GM19023 (cell line): ENCODE data around the gene NINJ1.
A peak's percentile ranks its signal among the peaks of the same experiment; 100 is the strongest.
"Not testable (repeated sequence)": the region's sequence is repeated elsewhere in the genome, so short reads cannot be mapped to it uniquely, and the experiment has no call there.

Experiments
- ATAC-seq: cut with Tn5 transposase; IDR thresholded peaks from one replicate; pipeline ENCODE4 v1.9.1; 2021; ENCODE audit warnings: mild to moderate bottlenecking, moderate library complexity; ENCODE audit not compliant: unreplicated experiment

The NINJ1 gene

DNA sequence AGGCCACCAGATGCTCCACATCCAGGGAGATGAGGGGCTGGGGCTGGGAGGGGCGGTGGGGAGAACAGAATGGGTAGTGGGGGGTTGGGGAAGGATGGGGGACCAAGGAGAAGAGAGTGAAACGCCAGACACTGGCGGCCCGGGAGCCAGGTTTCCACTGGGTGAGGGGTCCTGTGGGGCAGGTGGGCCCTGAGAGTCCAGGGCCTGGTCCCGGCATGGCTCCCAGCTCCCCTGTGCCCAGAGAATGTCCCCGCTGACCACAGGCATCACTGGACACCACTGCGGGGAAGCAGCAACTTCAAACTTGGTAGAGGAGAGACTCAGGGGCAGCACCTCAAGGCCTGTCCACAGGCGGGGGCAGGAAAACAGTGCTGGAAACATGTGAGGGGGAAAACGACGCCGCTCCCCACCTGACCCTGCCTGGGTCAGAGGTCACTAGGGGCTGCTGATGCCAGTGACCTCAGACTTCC lies 13.2 kb downstream of the NINJ1 start:
- no peak for ATAC-seq

DNA sequence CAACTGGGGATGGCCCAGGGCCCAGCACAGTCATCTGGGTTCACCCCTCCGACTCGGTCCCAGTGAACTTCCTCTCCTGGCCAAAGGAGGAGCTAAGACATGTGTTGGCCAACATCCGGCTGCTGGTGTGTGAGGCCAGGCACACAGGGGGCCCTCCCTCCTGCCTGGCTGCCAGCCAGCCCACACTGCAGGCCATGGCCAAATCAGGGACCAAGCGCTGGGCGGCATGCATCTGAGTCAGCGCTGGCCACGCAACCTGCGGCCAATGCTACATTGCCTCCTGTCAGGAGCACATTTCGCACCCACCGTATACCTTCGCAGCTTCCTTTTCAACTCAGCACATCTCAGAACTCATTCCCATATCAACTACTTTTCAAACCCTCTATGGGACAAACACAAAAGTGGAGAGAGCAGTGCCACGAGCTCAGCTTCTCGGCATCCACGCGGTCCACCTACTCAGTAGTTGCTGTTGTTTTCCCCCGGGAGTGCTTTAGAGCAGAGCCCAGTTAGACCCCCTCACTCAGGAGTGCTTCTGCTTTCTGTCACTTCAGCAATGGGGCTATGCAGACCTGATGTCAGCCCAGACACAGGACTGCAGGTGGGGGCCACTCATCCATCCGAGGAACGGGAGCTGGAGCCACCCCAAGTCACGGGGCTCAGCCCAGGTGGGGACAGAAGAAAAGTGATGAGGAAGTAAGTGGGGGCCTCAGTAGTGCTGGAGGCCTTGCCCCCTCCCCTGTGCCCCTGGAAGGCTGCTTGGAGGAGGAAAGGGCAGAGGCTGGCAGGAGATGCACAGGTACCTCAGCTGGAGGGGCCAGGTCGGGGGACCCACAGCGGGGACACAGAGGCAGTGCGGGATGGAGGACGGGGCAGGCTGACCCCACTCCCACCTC lies 13.9 kb downstream of the NINJ1 start:
- peak; percentile 95 for ATAC-seq

DNA sequence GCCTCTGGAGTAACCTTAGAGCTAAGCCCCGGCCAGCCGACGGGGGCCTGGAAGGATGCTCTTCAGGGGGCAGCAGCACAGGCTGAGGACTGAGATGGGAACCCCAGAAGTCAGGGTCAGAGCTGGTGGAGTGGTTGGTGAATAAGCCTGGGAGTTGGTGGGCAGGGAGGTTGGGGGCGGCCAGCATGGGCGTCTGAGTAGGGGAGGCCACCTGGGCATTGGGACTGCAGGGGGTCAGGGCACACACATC lies 14.4 kb downstream of the NINJ1 start:
- ATAC-seq: no peak

DNA sequence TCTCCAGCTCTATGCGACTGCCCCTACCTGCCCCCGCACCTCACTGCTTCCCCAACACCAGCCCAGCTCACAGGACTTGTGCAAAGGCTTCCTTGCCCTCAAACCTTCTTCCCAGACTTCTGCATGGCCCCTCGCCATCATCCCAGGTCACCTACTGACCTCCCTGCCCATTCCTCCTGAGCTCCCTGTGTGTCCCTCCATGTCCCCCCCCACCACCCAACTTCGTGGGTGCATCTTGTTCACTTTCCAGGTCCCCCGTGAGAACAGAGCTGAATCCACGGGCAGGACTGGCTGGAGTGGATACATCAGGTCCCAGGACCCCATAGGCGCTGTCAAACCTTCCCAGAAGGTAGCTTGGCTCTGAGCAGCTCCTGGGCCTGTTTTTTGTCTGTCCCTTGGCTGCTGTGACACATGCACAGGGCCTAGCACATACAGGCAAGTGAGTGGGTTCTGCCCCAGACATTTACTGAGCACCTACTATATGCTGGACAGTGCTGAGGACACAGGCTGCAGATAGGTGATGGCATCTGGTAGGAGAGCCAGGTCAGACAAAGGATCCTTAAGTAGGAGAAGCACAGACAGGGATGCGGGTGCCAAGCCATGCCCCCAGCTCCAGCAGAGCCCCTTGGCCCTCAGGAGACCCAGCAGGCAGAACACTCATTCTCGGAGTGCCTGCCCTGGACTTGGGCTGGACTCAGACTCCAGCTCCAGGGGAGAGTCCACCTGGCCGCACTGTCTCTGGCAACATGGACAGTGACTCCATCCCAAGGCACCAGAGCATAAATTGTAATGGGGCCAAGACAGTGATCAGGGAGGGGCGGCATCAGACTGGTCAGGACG lies 15.0 kb downstream of the NINJ1 start:
- no peak for ATAC-seq

DNA sequence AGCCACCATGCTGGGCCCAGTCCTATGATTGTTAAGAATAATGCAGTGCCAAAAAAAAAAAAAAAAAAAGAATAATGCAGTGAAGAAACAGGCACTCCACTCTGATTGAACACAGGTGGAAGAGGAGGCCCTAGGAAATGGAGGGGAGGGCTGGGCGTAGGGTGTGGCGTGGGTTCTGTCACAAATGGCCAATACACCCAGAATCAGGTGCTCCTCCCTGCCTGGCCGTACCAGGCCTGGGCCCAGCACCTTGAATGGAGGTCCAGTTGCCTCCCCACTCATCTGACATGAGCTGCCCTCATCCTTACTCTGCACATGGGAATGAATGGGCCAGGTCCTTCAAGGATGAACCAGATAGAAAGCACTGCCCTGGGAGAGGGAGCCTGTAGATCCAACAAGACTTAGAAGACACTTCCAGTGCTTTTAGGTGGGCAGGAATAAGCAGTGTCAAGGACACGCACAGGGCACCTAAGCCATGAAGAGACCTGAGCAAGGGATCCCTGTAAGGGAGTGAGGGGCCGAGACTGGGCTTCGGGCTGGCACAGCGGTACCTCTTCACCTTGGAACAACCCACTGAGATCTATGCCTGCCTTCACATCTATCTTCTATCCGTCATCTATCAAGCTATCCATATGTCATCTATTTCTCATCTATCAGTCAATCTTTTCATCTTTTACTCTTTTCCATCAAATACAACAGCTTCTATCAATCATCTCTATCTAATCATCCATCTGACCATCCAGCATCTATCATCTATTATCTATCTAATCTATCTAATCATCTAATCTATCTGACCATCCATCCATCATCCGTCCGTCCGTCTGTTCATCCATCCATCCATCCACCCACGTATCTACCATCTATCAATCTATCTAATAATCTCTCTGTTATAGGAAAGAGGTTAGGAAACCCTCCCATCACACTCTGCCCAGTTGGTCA lies 15.9 kb downstream of the NINJ1 start:
- no peak for ATAC-seq

DNA sequence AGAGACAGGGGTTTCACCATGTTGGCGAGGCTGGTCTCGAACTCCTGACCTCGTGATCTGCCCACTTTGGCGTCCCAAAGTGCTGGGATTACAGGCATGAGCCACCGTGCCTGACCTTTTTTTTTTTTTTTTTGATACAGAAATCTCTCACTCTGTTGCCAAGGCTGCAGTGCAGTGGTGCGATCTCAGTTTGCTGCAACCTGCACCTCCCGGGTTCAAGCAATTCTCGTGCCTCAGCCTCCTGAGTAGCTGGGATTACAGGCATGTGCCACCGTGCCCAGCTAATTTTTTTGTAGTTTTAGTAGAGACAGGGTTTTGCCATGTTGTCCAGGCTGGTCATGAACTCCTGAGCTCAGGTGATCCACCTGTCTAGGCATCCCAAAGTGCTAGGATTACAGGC lies 16.5 kb downstream of the NINJ1 start:
- ATAC-seq: not testable (repeated sequence)

DNA sequence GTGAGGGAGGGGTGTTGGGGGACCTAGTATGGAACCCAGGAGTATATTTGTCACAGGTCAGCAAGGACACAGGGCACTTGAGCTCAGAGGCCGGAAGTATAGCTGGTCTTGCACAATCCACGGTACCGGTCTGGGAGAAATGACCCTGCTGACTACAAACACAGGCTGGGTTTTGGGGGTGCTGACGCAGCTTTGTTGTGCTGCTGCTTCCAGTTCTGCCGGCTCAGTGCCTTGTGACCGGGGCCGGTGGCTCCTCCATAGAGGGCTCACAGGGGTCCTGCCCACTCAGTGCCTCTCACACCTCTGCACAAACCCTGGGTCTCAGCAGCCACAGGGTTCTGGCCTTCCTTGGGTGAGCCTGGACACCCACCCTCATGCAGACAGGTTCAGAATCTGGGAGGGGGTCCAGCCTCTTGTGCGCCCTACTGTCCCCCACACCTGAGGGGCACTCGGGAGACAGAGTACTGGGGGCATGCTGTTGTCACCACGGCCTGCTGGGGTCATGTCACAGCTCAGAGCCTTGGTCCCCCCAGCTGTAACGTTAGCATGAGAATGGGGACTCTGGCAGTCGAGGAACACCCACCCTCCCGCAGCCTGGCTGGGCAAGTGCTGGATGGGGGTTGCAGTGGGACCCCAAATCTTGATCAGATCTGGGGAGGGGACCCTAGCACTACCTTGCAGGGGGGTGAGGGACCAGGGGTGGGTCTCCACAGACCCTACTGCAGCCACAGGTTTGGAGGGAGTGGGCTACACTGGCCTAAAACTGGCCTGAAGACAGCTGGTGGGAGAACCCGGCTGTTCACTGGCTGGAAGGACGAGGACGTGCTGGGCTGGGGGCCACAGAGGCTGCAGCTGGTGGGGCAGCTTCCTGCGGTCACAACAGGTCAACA lies 17.7 kb downstream of the NINJ1 start:
- no peak for ATAC-seq

DNA sequence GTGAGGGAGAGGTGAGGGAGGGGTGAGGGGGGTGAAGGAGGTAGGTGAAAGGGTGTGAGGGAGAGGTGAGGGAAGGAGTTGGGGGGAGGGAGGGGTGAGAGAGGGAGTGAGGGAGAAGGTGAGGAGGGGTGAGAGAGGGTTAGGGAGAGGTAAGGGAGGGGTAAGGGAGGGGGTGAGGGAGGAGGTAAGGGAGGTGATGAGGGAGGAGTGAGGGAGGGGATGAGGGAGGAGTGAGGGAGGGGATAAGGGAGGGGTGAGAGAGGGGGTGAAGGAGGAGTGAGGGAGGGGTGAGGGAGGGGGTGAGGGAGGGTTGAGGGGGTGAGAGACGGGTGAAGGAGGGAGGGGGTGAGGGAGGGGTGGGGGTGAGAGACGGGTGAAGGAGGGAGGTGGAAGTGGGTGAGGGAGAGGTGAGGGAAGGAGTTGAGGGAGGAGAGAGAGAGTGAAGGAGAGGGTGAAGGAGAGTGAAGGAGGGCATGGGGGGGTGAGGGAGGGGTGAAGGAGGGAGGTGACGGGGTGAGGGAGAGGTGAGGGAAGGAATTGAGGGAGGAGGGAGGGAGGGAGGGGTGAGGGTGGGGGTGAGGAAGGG lies 18.5 kb downstream of the NINJ1 start:
- ATAC-seq: no peak

DNA sequence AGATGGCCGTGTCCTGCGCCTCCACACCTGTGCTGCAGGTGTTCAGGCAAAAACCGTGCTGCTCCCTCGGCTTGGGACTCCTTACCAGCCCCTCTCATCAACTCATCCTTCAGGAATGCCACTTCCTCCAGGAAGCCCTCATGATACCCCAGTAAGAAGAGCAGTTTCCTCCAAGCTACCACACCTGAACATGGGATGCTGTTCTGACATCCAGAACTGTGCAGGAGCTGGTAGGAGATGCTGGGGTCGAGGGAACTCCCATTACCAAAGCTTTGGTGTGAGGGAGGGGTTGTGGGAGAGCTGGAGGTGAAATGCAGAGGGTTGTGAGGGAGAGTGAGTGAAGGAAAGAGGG lies 19.1 kb downstream of the NINJ1 start:
- no peak for ATAC-seq

DNA sequence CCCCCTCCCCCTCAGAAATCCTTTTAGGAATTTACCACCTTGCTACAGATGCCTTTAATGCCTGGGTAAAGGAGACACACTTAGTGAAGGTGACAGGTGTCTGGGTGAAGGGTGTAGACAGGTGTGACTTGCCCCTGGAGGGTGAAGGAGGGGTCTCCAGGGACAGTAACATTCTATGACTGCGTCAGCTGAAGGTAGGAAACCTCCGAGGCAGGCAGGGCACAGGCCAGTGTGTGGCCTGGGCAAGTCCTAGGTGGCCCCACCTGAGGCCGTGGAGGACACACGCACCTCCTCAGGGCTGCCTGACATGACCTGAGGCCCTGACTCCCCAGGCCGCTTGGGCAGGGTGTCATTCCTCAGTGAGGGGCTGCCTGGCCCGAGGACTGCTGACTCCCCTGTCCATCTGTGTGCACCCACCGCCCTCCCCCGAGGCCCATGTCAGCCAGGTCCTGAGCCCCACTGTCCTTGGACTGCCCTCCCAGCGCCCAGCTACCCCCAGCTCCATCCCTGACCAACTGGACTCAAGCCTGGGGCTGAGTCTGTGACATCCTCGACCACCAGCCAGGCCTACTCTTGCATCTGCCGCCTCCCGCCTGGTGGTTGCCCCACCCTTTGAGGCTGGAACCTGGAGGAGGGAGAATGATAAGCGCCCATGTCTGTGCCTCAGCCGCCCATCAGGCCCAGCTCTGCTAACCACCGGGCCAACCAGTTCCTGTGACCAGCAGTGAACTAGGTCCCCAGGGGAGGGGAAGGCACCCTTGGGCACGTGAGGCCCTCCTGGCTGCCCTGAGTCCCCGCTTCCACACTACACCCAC lies 19.7 kb downstream of the NINJ1 start:
- no peak for ATAC-seq

DNA sequence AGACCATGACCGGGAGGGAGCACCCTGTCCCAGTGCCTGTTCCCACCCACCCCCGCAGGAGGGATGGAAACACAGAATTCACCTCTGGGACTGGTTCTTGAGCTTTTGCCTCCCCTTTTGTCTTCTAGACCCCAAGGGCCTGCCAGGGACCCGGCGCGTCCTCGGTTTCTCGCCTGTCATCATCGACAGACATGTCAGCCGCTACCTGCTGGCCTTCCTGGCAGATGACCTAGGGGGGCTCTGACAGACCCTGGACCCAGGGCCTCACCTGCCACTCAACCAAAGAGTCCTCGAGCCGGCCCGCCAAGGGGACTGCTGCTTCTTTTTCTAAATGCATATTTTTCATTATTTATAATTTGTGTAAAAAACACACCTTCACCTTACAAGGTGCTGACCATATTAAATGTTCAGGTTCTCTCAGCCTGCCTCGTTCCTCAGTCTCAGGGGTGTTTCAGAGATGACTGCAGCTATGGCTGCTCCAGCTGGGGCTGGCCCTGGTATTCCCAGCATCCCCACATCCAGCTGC lies 21.1 kb downstream of the NINJ1 start:
- ATAC-seq: no peak

DNA sequence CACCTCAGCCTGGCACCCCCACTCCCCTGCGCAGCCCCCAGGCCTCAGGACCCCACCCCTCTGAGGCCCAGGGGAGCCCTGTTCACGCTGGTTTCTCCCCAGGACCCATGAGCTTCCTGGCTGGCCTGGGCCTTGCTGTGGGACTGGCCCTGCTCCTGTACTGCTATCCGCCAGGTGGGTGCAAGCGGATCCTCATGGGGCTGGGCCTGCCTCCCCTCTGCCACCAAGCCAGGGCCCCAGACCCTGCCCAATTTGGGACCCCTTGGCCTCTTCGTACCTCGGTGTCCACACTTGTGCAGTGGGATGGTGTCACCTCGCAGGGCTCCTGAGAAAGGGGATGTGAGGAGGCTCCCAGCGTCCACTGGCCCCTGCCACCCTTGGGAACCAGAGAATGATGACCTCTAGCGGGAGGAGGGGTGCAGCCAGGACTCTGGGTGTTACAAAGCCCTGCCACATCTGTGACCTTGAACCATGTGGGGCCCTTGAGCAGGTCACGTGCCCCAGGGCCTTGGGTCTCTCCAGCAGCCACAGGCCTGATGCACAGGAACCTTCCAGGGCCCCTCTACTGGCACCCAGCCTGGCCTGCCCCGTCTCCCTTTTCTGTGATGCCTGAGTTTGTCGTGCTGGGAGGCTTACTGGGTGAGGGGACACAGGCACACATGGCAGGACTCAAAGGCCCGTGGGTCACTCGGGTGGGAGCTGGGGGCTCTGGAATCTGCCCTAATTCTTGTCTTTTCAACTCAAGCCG lies 21.8 kb downstream of the NINJ1 start:
- ATAC-seq: no peak

DNA sequence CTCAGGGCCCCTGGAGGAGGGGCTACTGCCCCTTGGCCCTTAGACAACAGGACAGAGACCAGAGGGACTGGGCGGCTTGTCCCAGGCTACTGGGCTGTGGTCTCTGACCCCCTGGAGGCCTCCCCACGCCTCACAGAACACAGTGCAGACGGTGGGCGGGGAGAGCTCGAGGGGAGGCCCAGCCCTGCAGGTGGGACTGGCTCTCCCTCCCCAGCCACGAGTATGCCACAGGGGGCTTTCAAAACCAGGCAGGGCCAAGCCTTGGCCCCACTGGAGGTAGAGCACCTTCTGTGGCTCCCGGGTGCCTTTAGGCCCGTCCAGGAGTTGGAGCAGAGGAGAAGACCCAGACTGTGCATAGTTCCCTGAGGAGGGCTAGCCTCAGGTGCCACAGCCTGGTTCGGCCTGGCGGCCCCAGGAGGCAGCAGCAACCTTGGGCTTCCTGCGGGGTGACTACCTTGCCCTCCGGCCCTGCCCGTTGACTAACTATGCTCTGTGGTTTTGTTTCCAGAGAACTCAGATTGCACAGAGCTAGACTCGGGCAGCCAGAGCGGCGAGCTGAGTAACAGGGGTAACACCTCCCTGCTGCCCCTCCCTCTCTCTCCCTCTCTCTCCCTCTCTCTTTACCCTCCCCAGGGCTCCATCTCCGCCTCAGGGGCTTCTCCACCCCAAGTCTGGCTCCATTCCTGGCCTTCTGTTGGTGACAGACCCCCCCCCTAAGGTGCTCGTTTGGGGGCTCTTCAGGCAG lies 22.5 kb downstream of the NINJ1 start:
- ATAC-seq: no peak

DNA sequence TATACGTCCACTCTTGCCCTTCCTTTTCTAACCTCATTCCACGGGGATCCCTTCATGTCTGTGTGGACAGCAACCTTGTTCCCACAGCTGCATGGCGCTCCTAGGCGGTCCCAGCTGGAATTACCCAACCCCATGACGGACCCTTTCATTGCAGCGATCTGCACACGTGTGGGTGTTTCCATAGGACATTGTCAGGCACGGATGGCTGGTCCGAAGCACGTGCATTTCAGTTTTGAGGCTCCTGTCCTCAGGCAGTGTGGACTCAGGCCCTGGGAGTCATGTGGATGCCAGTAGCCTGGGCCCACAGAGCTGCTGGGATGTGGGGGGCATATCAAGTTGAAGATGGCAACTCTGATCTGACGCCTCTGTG lies 23.1 kb downstream of the NINJ1 start:
- ATAC-seq: no peak

DNA sequence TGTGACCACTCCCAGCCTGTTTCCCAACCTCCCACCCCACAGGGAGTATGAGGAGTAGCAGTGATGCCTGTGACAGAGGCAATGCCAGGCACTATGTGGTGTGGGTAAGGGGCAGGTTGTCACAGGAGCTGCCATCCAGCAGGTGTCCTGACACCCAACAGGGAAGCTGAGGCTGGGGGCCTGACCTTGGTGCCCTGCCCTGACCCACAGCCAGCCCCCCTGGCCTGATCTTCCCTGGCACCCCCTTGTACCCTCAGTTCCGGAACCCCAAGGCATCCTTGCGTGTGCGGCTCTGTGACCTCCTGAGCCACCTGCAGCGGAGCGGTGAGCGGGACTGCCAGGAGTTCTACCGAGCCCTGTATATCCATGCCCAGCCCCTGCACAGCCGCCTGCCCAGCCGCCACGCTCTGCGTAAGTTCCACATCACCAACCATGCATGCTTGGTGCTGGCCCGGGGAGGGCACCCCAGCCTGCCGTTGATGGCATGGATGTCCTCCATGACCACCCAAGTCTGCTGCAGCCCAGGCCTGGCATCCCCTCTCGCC lies 23.7 kb downstream of the NINJ1 start:
- no peak for ATAC-seq

DNA sequence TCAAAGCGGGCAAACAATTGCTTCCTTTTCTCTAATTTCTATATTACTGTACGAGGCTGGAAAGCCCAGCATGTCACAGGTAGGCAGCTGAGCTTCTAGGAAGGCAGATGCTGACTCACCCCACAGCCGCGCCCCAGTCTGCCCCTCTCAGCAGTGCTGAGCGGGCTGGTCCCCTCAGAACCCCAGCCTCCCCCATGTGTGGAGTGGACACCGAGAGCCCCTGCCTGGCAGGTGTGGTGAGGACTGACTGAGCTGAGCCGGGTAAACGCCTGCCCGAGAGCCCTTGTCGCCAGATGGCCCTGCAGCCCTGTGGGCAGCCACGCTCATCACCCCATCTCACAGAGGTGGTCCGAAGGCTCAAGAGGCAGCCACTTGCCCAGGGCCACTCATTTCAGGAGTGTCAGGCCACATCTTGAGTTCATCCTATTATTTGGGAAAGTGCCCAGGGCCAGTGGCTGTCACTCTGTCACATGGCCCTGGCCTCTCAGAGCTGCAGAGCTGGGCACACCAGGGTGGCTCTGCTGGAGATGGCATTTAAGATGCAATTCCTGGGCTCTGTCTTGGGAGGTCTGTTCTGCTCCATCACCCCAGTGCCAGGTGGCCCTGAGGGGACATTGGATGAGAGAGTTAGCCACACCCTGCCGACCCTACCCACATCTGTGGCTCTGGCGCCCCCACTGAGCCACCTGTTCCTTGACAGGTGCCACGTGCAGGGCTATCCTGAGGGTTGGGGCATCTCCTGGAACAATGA lies 25.6 kb downstream of the NINJ1 start:
- ATAC-seq: no peak

DNA sequence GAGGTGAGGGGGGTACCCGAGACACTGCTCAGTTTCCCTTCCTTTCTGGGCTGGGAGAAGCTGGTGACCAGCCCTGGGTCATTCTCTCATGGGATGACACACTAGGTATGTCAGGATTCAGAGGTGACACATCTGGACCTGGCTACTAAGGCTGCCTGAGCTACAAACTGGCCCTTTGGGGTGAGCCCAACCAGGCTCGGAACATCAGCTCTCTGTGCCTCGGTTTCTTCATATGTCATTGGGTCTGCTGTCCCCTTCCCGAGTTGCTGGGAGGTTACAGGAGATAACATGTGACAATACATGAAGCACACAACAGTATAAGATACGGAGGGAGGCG lies 26.3 kb downstream of the NINJ1 start:
- ATAC-seq: no peak
